Heart left ventricle (tissue), 13 donors: Measurements from ENCODE around the gene CIRBP.

ENCODE experiments used
- POLR2A ChIP-seq, 2 donors: fragments of 450-650 bp; IDR thresholded peaks; one replicate each; pipeline ENCODE4 v1.6.1; 2017; ENCODE audit warnings: antibody characterized with exemption in 2 of 2, mild to moderate bottlenecking in 2 of 2, moderate library complexity in 2 of 2
- TF ChIP-seq, protein P1 (sequence below), 12 donors: fragments of 200-600 bp; sonication (generic) in 4 of 12; IDR thresholded peaks; one replicate each; pipeline versions ENCODE4 v1.5.0 to v1.8.0; 2018 to 2022; ENCODE audit warnings: antibody characterized with exemption in 12 of 12, mild to moderate bottlenecking in 5 of 12
- donor health status: ischemic (EF 13 %, LVEDD 7.1; RV severe dilation, severe dysfunction).
- donor health status: DM: no; HTN: yes; CAD: no.
- donor health status: DM: no; HTN: no; CAD: no.
- donor health status: ischemic (EF 25% LVEDD 6.9; RV normal size, moderate dysfunction).
- donor health status: ischemic (EF 25% LVEDD 5.7; RV mildly dilated, moderate dysfunction).
- donor health status: ischemic (EF 35%, LVEDD 5.7; RV mildly dilated, moderate dysfunction).
- donor health status: nonischemic (EF 11% LVEDD 7.7; RV severe dilation, severe dysfunction).
- donor health status: DM: yes; HTN: yes; CAD: no.
- donor health status: PGD.
- donor health status: ischemic (EF 29% LVEDD 5.4; RV normal size, mild dysfunction).
- donor health status: nonischemic (EF 23%, LVEDD 6.1; RV moderate dilation, normal function).

- TF ChIP-seq, protein P1, sequence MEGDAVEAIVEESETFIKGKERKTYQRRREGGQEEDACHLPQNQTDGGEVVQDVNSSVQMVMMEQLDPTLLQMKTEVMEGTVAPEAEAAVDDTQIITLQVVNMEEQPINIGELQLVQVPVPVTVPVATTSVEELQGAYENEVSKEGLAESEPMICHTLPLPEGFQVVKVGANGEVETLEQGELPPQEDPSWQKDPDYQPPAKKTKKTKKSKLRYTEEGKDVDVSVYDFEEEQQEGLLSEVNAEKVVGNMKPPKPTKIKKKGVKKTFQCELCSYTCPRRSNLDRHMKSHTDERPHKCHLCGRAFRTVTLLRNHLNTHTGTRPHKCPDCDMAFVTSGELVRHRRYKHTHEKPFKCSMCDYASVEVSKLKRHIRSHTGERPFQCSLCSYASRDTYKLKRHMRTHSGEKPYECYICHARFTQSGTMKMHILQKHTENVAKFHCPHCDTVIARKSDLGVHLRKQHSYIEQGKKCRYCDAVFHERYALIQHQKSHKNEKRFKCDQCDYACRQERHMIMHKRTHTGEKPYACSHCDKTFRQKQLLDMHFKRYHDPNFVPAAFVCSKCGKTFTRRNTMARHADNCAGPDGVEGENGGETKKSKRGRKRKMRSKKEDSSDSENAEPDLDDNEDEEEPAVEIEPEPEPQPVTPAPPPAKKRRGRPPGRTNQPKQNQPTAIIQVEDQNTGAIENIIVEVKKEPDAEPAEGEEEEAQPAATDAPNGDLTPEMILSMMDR (IDR thresholded peaks at IDR 0.05): no peak
- TF ChIP-seq POLR2A (IDR thresholded peaks at IDR 0.05): no peak
These were observed 30.7 kb downstream of the CIRBP start for GRCh38 chr19:1299801-1300200.
